Activated CD4-positive, alpha-beta T cell treated with anti-CD3 and anti-CD28 coated beads, Interleukin-10, Interleukin-2, amounts not matched to agents 100 ng/mL and 50 ng/mL, durations not matched to agents 16 hours and 8 hours (primary cell): ENCODE data around the gene SLC7A6OS.
A peak's percentile ranks its signal among the peaks of the same experiment; 100 is the strongest.

Experiments
- DNase-seq: peaks from one replicate; pipeline ENCODE4 v3.0.0-alpha.2; 2020

The SLC7A6OS gene

GRCh38 chr16:68310774-68311511 is at the start of gene SLC7A6OS, which contains the start of gene PRMT7:
Gene SLC7A6OS, minus strand, starts transcription at chr16:68310946. Its CDS starts 20 bp downstream, at chr16:68310926.
Gene PRMT7, plus strand, starts transcription at chr16:68311019. Its CDS starts 4,961 bp downstream, at chr16:68315980.
- DNase-seq: peak; percentile 96

GRCh38 chr16:68359398-68360191 is 48.8 kb upstream of the SLC7A6OS start:
- no peak for DNase-seq

GRCh38 chr16:68358951-68359350 is 48.2 kb upstream of the SLC7A6OS start:
- DNase-seq: no peak

- no peak for DNase-seq
Measured at GRCh38 chr16:68357923-68358322, 47.2 kb upstream of the SLC7A6OS start.

- DNase-seq: no peak
Measured at GRCh38 chr16:68357521-68357922, 46.8 kb upstream of the SLC7A6OS start.

GRCh38 chr16:68356919-68357286 is 46.2 kb upstream of the SLC7A6OS start:
- no peak for DNase-seq

- peak; percentile 88 for DNase-seq
Measured at GRCh38 chr16:68356249-68356918, 45.6 kb upstream of the SLC7A6OS start.

GRCh38 chr16:68355447-68356248 is 44.9 kb upstream of the SLC7A6OS start:
- DNase-seq: no peak

- DNase-seq: no peak
Measured at GRCh38 chr16:68354816-68355215, 44.1 kb upstream of the SLC7A6OS start.

GRCh38 chr16:68353366-68353765 is 42.6 kb upstream of the SLC7A6OS start:
- DNase-seq: no peak

GRCh38 chr16:68351991-68352431 is 41.3 kb upstream of the SLC7A6OS start:
- no peak for DNase-seq

- no peak for DNase-seq
Measured at GRCh38 chr16:68351463-68351862, 40.7 kb upstream of the SLC7A6OS start.

- DNase-seq: no peak
Measured at GRCh38 chr16:68350813-68351350, 40.1 kb upstream of the SLC7A6OS start.

GRCh38 chr16:68349838-68350410 is 39.2 kb upstream of the SLC7A6OS start:
- DNase-seq: no peak

- DNase-seq: no peak
Measured at GRCh38 chr16:68348639-68349445, 38.1 kb upstream of the SLC7A6OS start.

- no peak for DNase-seq
Measured at GRCh38 chr16:68347605-68348004, 36.9 kb upstream of the SLC7A6OS start.

- no peak for DNase-seq
Measured at GRCh38 chr16:68346892-68347480, 36.2 kb upstream of the SLC7A6OS start.

- no peak for DNase-seq
Measured at GRCh38 chr16:68345958-68346635, 35.4 kb upstream of the SLC7A6OS start.

GRCh38 chr16:68345351-68345810 is 34.6 kb upstream of the SLC7A6OS start:
- no peak for DNase-seq

GRCh38 chr16:68344252-68344651 is 33.5 kb upstream of the SLC7A6OS start:
- no peak for DNase-seq
